HG03565 (cell line): Measurements from ENCODE around the gene KCNIP1.

Source experiments
- ATAC-seq: cut with Tn5 transposase; IDR thresholded peaks from one replicate; pipeline ENCODE4 v1.9.1; 2021; ENCODE audit warnings: mild to moderate bottlenecking, moderate library complexity; ENCODE audit not compliant: unreplicated experiment

KCNIP1 gene

DNA sequence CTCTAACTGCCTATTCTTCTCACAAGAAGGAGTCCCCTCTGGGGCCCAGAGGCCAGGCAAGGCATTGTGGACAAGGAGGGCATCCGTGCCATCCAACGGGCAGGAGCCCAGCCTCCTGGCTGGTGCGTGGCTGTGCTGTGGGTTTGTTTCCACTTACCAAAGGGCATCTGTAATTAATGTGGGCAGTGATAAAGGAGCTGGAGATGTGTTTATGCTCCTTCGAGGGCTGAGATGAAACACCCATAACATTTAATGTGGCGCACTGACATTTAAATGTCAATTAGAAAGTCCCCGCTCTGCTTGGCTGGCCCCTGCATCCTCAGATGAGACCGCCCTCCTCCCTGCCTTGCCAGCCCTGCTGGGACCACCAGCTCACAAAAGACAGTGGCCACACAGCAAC is 57.1 kb downstream of the KCNIP1 start:
- no peak for ATAC-seq

DNA sequence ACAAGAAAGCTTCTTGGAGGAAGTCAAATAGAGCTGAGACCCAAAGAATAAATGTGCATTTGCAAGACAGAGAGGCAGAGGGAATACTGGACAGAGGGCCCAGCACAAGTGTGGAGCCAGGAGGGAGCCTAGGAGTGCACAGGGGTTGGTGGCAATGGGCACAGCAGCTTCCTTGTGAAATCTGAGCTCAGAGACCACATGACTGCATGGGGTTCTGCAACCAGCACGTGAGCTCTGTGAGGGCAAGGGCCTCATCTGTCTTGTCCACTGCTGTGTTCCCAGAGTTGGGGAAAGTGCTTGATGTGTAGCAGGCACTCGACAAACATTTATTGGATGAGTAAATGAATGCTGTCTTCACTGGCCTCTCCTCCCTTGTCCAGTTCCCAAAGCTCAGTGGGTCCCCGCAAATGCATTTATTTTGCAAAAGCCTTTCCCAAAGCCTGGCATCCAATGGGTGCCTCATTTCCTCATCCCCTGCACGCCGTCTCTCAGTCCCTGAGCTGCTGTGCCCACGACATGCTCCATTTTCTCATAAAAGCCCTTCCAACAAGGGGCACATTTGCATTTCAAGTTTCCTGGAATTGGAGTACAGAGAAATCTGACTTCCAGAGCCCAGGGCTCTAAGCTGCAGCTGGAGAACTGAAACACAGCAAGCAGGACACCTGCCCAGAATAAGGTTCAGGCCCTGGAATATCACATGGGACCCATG is 58.5 kb downstream of the KCNIP1 start:
- no peak for ATAC-seq

DNA sequence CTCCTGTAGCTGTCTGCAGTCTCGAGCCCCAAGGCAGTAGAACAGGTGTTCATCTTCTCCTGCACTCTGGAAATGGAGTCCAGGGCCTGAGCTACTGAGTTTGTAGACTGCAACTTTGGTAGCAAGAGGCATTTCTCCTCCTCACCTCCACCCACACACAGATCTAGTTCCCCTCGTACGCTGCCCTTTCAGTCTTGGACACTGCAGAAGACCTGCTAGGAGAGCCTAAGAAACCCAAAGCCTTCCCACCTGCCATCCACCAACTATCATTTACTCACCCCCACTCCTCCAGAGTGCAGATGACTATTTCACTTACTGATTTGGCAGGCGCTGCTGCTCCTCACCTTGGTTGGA is 59.0 kb downstream of the KCNIP1 start:
- no peak for ATAC-seq

DNA sequence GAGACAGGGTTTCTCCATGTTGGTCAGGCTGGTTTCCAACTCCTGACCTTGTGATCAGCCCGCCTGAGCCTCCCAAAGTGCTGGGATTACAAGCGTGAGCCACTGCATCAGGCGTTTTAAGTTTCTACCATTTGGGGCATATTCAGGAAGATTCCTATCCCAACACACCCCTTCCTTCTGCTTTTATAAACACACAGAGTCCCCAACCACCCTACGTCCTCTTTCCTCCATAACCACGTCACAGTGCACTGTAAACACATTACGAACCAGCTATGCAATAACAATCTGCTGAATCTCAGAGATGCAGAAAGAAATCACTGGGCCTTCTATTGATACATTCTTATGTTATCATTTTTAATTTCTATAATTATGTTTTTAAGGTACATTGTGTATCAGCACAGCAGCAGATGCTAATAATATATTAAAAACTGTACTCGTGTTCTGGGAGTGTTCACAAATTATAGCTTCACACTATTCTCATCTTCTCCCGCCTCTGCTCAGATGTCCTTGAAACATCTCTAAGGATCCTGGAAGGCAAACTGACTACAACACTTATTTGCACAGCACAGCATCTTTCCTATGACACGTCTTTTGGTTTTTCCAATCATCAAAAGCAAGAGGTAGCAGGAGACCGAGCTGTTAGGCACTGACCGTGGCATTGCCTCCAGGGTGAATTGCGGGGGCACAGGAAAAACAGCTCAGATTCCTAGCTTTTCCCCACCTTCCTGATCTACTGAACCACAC is 60.2 kb downstream of the KCNIP1 start:
- ATAC-seq: no peak

DNA sequence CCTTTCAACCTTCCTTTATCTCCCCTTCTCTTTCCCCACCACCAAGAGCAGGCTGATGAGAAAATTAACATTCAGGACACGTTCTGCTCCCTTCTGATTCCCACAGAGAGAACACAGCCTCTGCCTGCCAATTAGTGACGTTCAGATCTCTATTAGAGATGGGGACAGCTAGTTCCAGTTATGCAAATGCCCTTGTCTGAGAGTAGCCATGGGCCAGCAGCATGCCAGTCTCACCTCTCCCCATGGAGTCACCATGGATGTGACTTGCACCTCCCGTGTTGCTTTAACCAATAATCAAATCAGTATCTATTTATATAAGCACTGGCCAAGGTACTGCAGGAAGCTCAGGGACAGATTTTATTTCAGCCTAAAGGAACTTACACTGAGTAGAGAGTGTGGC is 61.3 kb downstream of the KCNIP1 start:
- ATAC-seq: no peak

DNA sequence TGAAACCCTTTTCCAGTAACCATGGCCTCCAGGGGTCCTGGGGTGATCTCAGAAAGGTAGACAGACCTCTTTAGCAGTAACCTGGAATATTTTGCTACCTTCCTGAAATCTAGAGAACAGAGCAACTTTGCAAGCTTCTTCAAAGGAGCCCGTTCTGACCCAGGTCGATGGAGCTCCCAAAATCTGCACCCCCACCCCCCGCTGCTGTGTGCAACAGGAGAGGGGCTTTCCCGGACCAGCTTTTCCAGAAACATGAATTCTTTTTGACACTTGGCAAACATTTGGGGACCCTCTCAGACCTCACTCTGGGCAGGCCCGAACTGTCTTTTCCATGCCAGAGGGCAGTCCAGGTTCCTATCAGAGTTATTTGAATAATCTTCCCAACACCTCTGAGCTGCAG is 65.3 kb downstream of the KCNIP1 start:
- ATAC-seq: no peak

DNA sequence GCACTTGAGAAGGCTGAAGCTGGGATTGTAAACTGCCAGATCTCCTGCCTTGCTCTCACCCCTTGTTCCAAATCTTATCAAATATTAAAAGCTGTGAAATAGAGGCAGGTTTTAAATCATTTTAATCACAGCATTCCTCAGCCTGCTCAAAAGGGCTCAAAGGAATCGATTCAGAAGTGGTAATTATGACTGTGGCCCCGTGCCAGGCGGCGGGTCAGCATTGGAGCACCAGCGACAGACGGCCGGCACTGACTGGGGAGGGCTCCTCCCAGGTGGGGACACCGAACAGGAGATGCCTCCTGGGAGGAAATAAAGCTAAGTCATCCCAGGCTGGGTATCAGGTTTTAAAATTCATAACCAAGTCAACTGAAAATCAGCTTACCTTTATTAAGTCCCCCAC is 66.7 kb downstream of the KCNIP1 start:
- ATAC-seq: no peak

DNA sequence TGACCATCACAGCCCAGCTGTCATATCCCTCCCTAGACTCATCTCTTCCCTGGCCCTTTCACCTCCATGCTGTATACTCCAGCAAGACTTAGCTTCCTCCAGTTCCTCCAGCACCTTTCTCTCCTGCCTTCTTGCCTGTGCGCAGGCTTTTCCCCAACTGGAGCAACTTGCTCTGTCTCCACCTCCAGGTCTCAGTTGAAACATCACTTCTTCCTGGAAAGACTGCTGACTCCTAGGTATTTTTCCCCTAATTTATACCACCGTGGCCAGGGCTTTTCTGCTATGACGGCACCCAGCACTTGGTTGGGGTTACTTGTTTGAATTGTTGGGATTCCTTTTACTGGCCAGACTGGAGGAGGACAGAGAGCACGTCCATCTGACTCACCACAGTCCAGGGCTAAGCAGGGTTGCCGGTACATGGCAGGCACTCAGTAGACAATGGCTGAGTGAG is 67.5 kb downstream of the KCNIP1 start:
- ATAC-seq: no peak

DNA sequence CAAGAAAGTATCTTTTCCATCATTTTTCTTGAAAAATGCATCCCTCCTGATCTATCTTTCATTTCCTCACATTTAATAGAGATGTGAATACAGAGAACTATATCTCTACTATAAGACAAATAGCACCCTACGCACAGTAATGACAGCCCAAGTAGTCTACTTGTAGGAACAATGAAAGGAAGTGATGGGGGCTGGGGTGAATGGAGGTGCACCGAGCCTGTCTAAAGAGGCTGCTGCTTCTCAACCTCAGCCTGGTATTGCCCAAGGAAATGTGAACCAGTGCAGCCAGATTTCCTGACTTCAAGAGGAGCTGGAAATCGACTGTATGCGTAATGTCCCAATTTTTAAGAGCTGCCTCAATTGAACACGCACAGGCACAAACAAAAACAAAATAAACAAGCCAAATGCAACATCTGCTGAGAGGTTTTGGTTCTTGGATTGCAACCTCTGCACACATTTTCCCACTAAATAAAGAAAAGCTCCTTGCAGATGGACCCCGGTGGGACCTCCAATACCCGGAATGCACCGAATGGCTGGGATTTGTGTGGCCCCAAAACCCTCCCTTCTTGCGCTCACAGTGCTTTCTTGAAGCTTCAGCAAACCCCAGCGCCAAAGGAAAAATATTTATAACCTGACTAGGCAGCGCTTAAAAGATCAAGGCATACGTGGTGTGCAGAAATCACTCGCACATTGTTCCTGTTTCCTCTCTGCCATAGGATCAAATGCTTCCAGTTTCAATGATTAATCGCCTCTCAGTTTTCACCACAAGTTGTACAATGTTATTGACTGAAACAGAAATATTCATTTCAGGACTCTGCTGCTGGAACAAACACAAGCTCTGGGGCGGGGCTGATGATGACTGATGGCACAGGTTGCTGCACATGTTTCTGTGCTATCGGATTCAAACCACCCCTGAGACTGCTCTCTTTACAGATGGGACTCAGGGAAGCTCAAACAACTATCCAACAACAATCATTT is 68.3 kb downstream of the KCNIP1 start:
- ATAC-seq: peak; percentile 92

DNA sequence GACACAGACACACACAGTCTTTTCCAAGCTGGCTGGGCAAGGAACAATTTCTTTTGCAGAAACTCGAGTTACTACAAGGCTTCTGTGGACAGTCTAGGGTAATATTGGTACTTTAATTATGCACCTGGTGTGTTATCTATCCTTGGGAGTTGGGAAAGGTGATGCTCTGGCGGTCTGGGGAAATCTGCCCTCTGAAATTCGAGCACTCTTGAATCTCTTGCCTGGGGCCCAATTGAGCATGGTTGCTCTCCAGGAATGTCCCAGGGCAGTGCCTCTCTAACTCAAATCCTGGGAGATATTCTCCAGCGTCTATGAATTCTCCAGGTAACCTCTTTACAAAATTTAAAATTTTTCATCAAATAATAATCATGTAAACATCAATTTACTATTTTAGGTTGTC is 69.3 kb downstream of the KCNIP1 start:
- no peak for ATAC-seq

DNA sequence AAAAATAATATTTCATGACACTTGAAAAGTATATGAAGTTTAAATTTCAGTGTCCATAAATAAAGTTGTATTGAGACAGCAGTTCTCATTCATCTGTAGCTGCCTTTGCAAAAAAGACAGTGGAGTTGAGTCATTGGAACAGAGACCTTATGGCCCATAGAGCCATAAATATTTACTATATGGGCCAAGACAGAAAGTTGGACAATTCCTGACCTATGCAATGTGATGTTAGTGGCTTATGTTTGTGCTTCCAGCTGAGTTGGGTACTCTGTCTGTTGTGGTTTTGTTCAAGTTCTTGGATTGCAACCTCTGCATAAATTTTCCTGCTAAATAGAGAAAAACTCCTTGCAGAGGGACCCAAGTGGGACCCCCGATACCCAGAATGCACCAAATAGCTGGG is 69.8 kb downstream of the KCNIP1 start:
- no peak for ATAC-seq

DNA sequence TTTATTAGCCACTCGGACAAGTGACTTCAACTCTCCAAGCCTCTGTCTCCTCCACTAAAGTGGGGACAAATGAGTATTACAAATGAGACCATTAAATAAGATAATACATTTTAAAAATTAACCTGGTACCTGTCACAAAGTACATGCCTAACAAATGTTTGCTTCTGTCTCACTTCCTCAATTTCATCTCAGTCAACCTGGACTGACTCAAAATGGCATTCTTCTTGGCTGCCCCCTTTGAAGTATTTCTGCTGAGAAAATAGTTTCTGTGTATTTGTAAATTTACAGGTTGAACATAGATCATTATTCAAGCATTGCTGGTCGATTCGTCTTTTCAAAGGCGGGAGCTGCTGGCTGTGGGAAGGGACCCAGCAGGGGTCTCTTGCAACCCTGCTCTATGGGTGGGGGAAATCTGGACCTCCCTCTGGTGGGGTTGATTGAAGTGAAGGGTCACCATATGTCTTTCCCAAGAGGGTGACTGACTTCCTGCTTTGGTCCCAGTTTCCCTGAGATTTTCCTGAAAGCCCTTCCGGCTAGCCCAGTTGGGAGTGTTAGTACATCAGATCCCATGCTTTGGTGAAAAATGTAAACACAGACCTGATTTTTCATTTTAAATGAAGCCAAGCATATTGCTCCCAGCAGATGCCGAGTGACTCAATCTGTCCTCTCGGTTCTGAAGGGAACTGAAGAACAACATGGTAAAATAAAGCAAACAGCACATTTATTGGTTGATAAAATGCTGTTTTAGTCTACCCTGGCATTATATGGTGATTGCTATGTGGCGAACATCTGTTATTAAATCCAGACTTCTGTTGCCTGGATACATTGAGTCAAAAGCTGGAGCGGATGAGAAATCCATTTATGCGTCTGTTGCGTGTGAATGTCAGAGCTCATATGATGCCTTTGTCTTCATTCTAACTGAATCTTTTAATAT is 73.0 kb downstream of the KCNIP1 start:
- no peak for ATAC-seq

DNA sequence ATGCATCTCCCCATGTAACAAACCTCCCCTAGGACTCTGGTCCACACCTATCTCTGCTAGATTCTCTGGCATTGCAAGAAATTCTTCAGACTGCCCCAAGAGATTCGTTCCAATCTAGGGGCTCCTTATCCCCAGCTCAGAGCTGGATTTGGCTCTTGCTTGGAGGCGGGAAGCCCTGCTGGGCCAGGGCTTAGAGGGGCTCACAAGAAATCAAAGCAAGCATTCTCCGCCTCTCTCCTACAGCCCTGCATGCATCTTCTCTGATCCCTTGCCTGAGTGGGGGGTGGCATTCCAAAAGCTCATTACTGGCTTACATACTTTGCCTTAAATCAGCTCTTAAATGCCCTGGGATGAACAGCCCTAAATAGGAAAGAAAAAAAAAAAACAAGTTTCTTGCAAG is 75.8 kb downstream of the KCNIP1 start:
- no peak for ATAC-seq

DNA sequence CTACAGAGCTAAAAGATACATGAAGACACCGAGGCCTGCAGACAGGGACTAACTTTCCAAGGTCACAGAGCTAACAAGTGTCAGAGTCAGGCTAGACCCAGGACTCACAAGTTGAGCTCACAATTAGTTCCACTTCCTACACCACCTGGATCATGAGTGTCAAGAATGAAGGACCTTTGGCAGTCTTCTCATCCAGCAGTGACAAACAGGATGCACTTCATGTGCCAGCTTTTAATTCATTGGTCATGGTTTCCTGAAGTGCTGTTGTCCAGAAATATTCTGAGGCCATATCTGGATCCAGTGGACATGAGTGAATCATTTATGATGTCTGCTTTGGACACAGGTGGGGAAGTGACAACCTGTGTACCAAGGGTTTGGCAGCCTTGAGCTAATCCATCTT is 77.4 kb downstream of the KCNIP1 start:
- ATAC-seq: no peak

DNA sequence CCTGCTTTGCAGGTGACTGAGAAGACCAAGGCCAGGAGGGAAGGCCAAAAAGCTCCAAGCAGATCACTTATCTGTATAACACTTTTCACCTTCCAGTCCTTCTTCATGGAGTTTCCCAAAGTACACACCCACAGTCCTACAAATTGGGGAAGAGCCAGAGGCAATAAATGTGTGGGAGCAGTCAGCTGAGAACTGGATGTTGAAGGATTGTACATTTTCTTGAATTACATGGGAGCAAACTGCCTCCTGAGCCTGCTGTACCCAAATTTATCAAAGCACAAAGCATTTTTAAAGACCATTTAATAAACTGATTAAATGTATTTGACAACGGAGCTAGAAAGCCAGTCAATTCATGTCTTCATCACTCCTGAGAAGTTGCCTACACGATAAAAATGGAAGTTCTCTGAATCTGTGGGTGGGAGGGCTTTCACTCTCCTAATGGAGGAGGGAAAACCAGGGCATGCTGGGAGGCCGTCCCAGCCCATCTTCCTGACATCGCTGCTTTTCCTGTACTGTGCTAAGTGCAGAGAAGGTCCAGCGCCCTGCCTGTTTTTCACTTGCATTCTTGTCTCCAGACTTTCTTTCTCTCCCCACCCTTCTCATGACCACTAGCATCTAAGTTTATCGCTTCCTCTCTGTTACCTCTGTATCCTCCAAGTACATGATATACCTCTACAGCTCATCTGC is 79.0 kb downstream of the KCNIP1 start:
- ATAC-seq: no peak

DNA sequence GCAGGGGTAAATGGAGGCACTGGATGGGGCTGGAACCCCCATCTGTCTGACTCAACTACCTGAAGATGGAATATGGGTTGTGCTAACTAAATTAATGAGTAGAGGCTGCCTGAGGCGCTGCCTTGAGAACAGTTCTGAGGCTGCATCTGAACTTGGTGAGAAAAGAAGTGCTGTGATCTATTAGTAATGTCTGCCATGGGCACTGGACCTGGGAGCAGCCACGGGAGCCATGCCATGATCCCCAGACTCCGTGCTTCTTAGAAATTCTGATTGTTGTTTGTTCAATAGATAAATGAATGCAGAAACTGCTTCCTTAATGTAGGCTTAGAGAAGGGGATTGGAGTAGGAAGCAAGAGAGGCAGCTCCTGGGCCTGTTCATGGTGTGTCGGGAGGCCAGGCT is 80.2 kb downstream of the KCNIP1 start:
- ATAC-seq: no peak

DNA sequence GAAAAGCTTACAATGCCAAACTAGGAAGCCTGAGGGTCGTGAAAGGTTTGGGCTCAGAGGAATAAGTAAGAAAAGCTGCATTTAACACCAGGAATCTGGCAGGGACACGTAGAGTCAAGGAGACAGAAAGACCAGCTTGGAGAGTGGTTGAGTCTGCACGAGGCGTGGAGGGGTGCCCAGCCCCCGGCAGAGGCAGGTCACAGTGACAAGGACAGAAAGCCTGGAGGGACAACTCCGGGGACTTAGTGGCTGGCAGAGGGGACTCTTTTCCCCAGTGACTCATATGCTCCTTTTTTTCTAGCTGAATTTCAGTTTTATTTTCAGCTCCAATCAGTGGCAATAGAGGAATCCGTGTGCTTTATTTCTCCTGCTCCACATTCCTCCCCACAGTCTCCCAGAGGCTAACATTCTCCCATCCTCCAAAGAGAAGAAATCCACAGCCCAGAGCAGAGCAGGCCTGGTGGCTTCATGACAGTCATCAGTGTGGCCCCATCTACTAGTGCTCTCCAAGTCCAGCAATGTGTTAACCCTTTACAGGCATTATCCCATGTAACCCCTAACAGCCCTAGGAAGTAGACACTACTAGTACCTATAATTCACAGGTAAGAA is 80.7 kb downstream of the KCNIP1 start:
- no peak for ATAC-seq

DNA sequence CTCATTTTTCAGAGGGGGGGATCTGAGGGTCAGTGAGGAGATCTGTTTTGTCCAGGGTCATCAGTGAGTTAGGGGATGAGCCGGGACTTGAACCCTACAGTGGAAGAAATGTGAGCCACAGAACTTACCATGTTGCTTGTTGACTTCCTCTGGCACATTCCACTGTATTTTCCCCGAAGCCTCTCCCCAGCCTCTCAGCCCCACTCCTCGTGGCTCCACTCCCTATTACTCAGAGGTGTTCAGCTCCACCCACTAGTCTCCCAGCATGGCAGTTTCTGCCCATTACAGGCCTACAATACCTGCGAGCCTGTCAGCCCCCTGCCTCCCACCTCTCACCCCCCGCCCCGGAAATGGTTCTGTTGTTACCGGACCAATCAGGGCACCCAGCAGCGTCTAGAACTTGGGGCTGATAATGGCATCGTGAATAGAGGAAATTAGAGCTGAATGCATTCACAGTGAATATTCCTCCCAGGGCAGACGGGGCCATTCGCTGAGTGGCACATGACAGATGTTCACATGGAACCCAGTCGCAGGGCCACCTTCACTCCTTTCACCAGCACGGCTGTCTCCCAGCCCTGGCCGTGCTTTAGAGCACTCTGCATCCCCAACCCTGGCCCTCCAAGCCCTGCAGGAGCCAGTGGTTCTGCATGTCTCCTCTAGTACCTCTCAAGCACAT is 81.6 kb downstream of the KCNIP1 start:
- ATAC-seq: no peak

DNA sequence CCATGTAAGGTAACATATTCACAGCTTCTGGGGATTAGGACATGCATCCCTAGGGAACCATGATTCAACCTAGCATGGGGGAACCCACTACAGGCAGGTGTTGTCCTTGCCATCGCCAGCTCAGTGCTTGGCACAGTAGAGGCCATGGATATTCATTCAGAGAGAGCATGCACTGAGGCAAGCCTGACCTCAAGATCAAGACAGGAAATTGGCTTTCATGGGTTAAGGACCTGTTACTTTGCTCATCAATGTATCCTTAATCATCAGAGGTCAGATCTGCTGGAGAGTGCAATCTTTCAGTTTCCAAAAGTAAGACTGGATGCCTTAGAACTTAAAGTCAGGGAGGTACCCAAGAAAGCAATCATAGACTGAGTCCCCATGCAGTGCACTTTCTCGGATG is 84.0 kb downstream of the KCNIP1 start:
- no peak for ATAC-seq
